Gastrocnemius medialis (tissue), 4 donors: Measurements from ENCODE around the gene LY6G6C. TPM values are rescaled to one million over a fixed set of nuclear protein-coding genes. Genes with fewer than 3 reads are reported as not detected.

Experiments used
- ATAC-seq, 2 donors: fragments of 150-250 bp; one replicate each; pipeline ENCODE4 v1.9.1; 2016
- DNase-seq, 2 donors: peaks; one replicate each; pipeline ENCODE4 v3.0.0-alpha.2; 2019
- H3K27ac ChIP-seq, 4 donors: fragments of 200-600 bp; sonication (generic); 1 replicate in 1 of 4; 2 replicates in 3 of 4; pipeline ENCODE4 v1.5.1; 2016 to 2018; ENCODE audit warnings: mild to moderate bottlenecking in 2 of 4, moderate library complexity in 1 of 4
- H3K27me3 ChIP-seq, 3 donors: fragments of 200-600 bp; sonication (generic) in 2 of 3; 1 replicate in 1 of 3; 2 replicates in 2 of 3; pipeline versions ENCODE4 v1.5.1 to v1.6.0; 2016 to 2019; ENCODE audit warnings: mild to moderate bottlenecking in 1 of 3, moderate library complexity in 1 of 3
- H3K36me3 ChIP-seq, 2 donors: fragments of 200-600 bp; sonication (generic) in 1 of 2; one replicate each; pipeline ENCODE4 v1.5.1; 2017 to 2018
- H3K4me1 ChIP-seq, 2 donors: fragments of 200-600 bp; sonication (generic) in 1 of 2; one replicate each; pipeline ENCODE4 v1.5.1; 2016 to 2017; ENCODE audit warnings: mild to moderate bottlenecking in 2 of 2
- H3K4me3 ChIP-seq, 4 donors: fragments of 200-600 bp; sonication (generic) in 3 of 4; 1 replicate in 1 of 4; 2 replicates in 3 of 4; pipeline ENCODE4 v1.5.1; 2016 to 2019; ENCODE audit warnings: mild to moderate bottlenecking in 2 of 4
- H3K9me3 ChIP-seq, 3 donors: fragments of 200-600 bp; sonication (generic) in 2 of 3; 1 replicate in 1 of 3; 2 replicates in 2 of 3; pipeline ENCODE4 v1.5.1; 2016 to 2019
- CTCF ChIP-seq, 5 experiments: fragments of 450-650 bp in 3 of 5; fragments of 200-600 bp in 2 of 5; sonication (generic) in 2 of 5; IDR thresholded peaks in 4 of 5; conservative IDR thresholded peaks in 1 of 5; 1 replicate in 4 of 5; 2 replicates in 1 of 5; pipeline ENCODE4 v1.5.1; 2016 to 2019; ENCODE audit warnings: antibody characterized with exemption in 5 of 5, mild to moderate bottlenecking in 3 of 5, moderate library complexity in 3 of 5
- POLR2A ChIP-seq, 2 donors: fragments of 450-650 bp; IDR thresholded peaks; one replicate each; pipeline ENCODE4 v1.6.1; 2017; ENCODE audit warnings: antibody characterized with exemption in 2 of 2, mild to moderate bottlenecking in 2 of 2, moderate library complexity in 2 of 2
- in situ Hi-C, 4 donors: fragments of 200-750 bp; cut with MboI; loops; one replicate each; pipeline versions ENCODE4 v1.15.0 to v1.8.0; 2017; ENCODE audit warnings: low sequenced_read_pairs in 4 of 4
- intact Hi-C: fragments of 100-400 bp; cut with DNase I; formaldehyde crosslinking; loops from one replicate; pipeline ENCODE4 v1.15.1; 2023; ENCODE audit warnings: low total_unique reads
- total RNA-seq, 4 donors: library from RNA; depleted of rRNA; stranded (reverse); fragments of >200 nt; gene quantifications; one replicate each; pipeline versions ENCODE4 v1.1.0 to v1.2.3, GENCODE V29; 2016

The LY6G6C gene
- total RNA-seq, 4 donors from 2014 or later = not detected

GRCh38 chr6:31728767-31729514 is 7.4 kb upstream of the LY6G6C start, which contains the start of gene DDAH2:
Gene DDAH2 (minus strand): TSS chr6:31729299. CDS start chr6:31729161, 138 bp downstream.
- intact Hi-C loops = loop anchor here (1.0 kb wide), 1 partner anchor 26 kb away; the partner anchor contains the start of gene ABHD16A
- H3K36me3 ChIP-seq = peaks cover 0 to 15% of the 10 kb centered on the region in 2 donors

GRCh38 chr6:31727717-31728671 is 6.4 kb upstream of the LY6G6C start:
- no peak for DNase-seq
- no peaks in the 10 kb centered on the region for H3K9me3 ChIP-seq
- in situ Hi-C loops (no loop called here), intact Hi-C loops (no loop called here)
- peak overlapping the region; percentile 62 to 95 (median 85) for H3K4me3 ChIP-seq
- H3K27ac ChIP-seq = peak overlapping the region; percentile 78 to 92 (median 88)
- TF ChIP-seq POLR2A (IDR thresholded peaks at IDR 0.05) (no peak), CTCF (IDR thresholded peaks at IDR 0.05 in 4 of 5, conservative IDR thresholded peaks at IDR 0.05 in 1 of 5) (no peak)
- no peak for ATAC-seq
- peaks cover 7 to 8% of the 10 kb centered on the region in 2 donors for H3K4me1 ChIP-seq
- peaks cover 0 to 7% of the 10 kb centered on the region in 2 donors for H3K36me3 ChIP-seq
- H3K27me3 ChIP-seq = peaks cover 0 to 3% (median 0%) of the 10 kb centered on the region in 3 donors

More at GRCh38 chr6:31728767-31729514, 7.4 kb upstream of the LY6G6C start, which contains the start of gene DDAH2:
- no peak for DNase-seq
- Histone ChIP-seq H3K4me1 (peaks cover 7 to 8% of the 10 kb centered on the region in 2 donors), H3K9me3 (no peaks in the 10 kb centered on the region), H3K27me3 (peaks cover 0 to 3% (median 0%) of the 10 kb centered on the region in 3 donors), H3K27ac (peak within 1 kb of the TSS; percentile 78 to 92 (median 88)), H3K4me3 (peak within 1 kb of the TSS; percentile 62 to 95 (median 85))
- in situ Hi-C loops = no loop called here
- peak; percentile 27 to 49 for ATAC-seq
- TF ChIP-seq CTCF (IDR thresholded peaks at IDR 0.05 in 4 of 5, conservative IDR thresholded peaks at IDR 0.05 in 1 of 5) = peak in 1 of 5 experiments; percentile 58
- no peak for TF ChIP-seq POLR2A (IDR thresholded peaks at IDR 0.05)

GRCh38 chr6:31727034-31727716 is 5.6 kb upstream of the LY6G6C start:
- no peak for DNase-seq
- TF ChIP-seq CTCF (IDR thresholded peaks at IDR 0.05 in 4 of 5, conservative IDR thresholded peaks at IDR 0.05 in 1 of 5) (no peak), POLR2A (IDR thresholded peaks at IDR 0.05) (no peak)
- Histone ChIP-seq H3K27ac (peak overlapping the region in 1 of 4 donors; percentile 88), H3K4me3 (no peak overlapping the region), H3K9me3 (no peaks in the 10 kb centered on the region), H3K4me1 (peaks cover 7 to 8% of the 10 kb centered on the region in 2 donors), H3K36me3 (no peaks in the 10 kb centered on the region), H3K27me3 (peaks cover 0 to 3% (median 0%) of the 10 kb centered on the region in 3 donors)
- ATAC-seq = no peak
- intact Hi-C loops (no loop called here), in situ Hi-C loops (no loop called here)
